DOHH2 (cell line): ENCODE results near the gene OR2F2.

Experiments
- H3F3A ChIP-seq: fragments of 200-600 bp; sonication (generic), shearing (Covaris generic); 2 replicates; pipeline ENCODE4 v1.6.0; 2016; ENCODE audit warnings: antibody characterized with exemption, mild to moderate bottlenecking; ENCODE audit not compliant: control insufficient read depth, insufficient read depth
- H3K27ac ChIP-seq: fragments of 200-600 bp; sonication (generic); 2 replicates; pipeline ENCODE4 v1.5.1; 2014; ENCODE audit warnings: low read depth, mild to moderate bottlenecking, low read length, moderate library complexity
- H3K27me3 ChIP-seq: fragments of 200-600 bp; sonication (generic); 2 replicates; pipeline ENCODE4 v1.6.1; 2014; ENCODE audit warnings: mild to moderate bottlenecking, low read length, mixed read lengths; ENCODE audit not compliant: control insufficient read depth
- H3K36me3 ChIP-seq: fragments of 200-600 bp; sonication (generic); 2 replicates; pipeline ENCODE4 v1.6.1; 2014; ENCODE audit warnings: mild to moderate bottlenecking, low read length, moderate library complexity, mixed read lengths; ENCODE audit not compliant: control insufficient read depth
- H3K4me1 ChIP-seq: fragments of 200-600 bp; sonication (generic); 2 replicates; pipeline ENCODE4 v1.6.1; 2014; ENCODE audit warnings: mild to moderate bottlenecking, low read length, mixed read lengths; ENCODE audit not compliant: control insufficient read depth
- H3K4me2 ChIP-seq: fragments of 200-600 bp; sonication (generic); 2 replicates; pipeline ENCODE4 v1.6.0; 2014; ENCODE audit warnings: mild to moderate bottlenecking, low read length, moderate library complexity
- H3K4me3 ChIP-seq: fragments of 200-600 bp; sonication (generic); 2 replicates; pipeline ENCODE4 v1.5.1; 2014; ENCODE audit warnings: mild to moderate bottlenecking, low read length, mixed read lengths
- H3K79me2 ChIP-seq: fragments of 200-600 bp; sonication (generic); 2 replicates; pipeline ENCODE4 v1.6.1; 2014; ENCODE audit warnings: mild to moderate bottlenecking, low read length, mixed read lengths; ENCODE audit not compliant: control insufficient read depth
- H3K9me2 ChIP-seq: fragments of 200-600 bp; sonication (generic); replicated peaks from 2 replicates; pipeline ENCODE4 v1.6.1; 2014; ENCODE audit warnings: mild to moderate bottlenecking, low read length, mixed read lengths; ENCODE audit not compliant: control insufficient read depth
- H3K9me3 ChIP-seq: fragments of 200-600 bp; sonication (generic); 2 replicates; pipeline ENCODE4 v1.6.1; 2014; ENCODE audit warnings: antibody characterized with exemption, low read length, mixed read lengths; ENCODE audit not compliant: control insufficient read depth, insufficient read depth
- H4K20me1 ChIP-seq: fragments of 200-600 bp; sonication (generic); 2 replicates; pipeline ENCODE4 v1.6.0; 2014; ENCODE audit warnings: low read depth, mild to moderate bottlenecking, antibody characterized with exemption, low read length, moderate library complexity; ENCODE audit not compliant: control insufficient read depth, insufficient read depth
- CTCF ChIP-seq: fragments of 200-600 bp; sonication (generic); IDR thresholded peaks from one replicate; pipeline ENCODE4 v1.5.1; 2014; ENCODE audit warnings: antibody characterized with exemption, mild to moderate bottlenecking, low read depth, low read length; ENCODE audit not compliant: poor library complexity, severe bottlenecking
- EZH2phosphoT487 ChIP-seq: fragments of 200-600 bp; sonication (generic); IDR thresholded peaks from 2 replicates; pipeline ENCODE4 v1.6.1; 2017; ENCODE audit warnings: borderline replicate concordance, mild to moderate bottlenecking, antibody characterized with exemption, low read length, moderate library complexity, mixed read lengths

Gene OR2F2

GRCh38 chr7:143934526-143935325 lies at the start of gene OR2F2:
Gene OR2F2, plus strand, starts transcription at chr7:143935233. Its CDS starts 0 bp downstream, at chr7:143935233.
- no peaks in the 10 kb centered on the region for H3K27me3 ChIP-seq
- no peaks in the 10 kb centered on the region for H3K36me3 ChIP-seq
- no peaks in the 10 kb centered on the region for H3K79me2 ChIP-seq
- no peaks in the 10 kb centered on the region for H3K9me3 ChIP-seq
- H4K20me1 ChIP-seq, result no peaks in the 10 kb centered on the region
- H3F3A ChIP-seq, result no peaks in the 10 kb centered on the region
- H3K4me1 ChIP-seq, result no peaks in the 10 kb centered on the region
- H3K4me2 ChIP-seq, result no peak within 1 kb of the TSS
- H3K27ac ChIP-seq, result no peak within 1 kb of the TSS
- H3K9me2 ChIP-seq, result no peaks in the 10 kb centered on the region
- TF ChIP-seq EZH2phosphoT487 (no peak), CTCF (no peak)
- no peak within 1 kb of the TSS for H3K4me3 ChIP-seq

GRCh38 chr7:143885951-143886350 lies 49.1 kb upstream of the OR2F2 start:
- no peaks in the 10 kb centered on the region for H3K9me3 ChIP-seq
- no peaks in the 10 kb centered on the region for H4K20me1 ChIP-seq
- H3K9me2 ChIP-seq, result no peaks in the 10 kb centered on the region
- H3K4me1 ChIP-seq, result peaks cover 24% of the 10 kb centered on the region
- no peaks in the 10 kb centered on the region for H3F3A ChIP-seq
- TF ChIP-seq CTCF, result no peak
- TF ChIP-seq EZH2phosphoT487, result no peak
- H3K4me2 ChIP-seq, result peak overlapping the region; percentile 69
- peak overlapping the region; percentile 49 for H3K4me3 ChIP-seq
- no peak overlapping the region for H3K27ac ChIP-seq
- no peaks in the 10 kb centered on the region for H3K79me2 ChIP-seq
- H3K27me3 ChIP-seq, result peaks cover 24% of the 10 kb centered on the region
- no peaks in the 10 kb centered on the region for H3K36me3 ChIP-seq

GRCh38 chr7:143886826-143887477 lies 48.1 kb upstream of the OR2F2 start:
- no peak for TF ChIP-seq CTCF
- no peak for TF ChIP-seq EZH2phosphoT487
- Histone ChIP-seq H3K4me1 (peaks cover 24% of the 10 kb centered on the region), H3K4me3 (no peak overlapping the region), H3K36me3 (no peaks in the 10 kb centered on the region), H3K4me2 (peak overlapping the region; percentile 69; the same call in 1 of the 2 replicates), H3K27me3 (peaks cover 14% of the 10 kb centered on the region), H3K9me3 (no peaks in the 10 kb centered on the region), H3K79me2 (no peaks in the 10 kb centered on the region), H3K27ac (no peak overlapping the region), H3F3A (no peaks in the 10 kb centered on the region), H4K20me1 (no peaks in the 10 kb centered on the region), H3K9me2 (no peaks in the 10 kb centered on the region)
